GM21360 (cell line): Measurements from ENCODE around the gene SCRT2.

Experiments
- ATAC-seq: cut with Tn5 transposase; IDR thresholded peaks from one replicate; pipeline ENCODE4 v1.9.1; 2021; ENCODE audit warnings: mild to moderate bottlenecking, moderate library complexity; ENCODE audit not compliant: unreplicated experiment

SCRT2 gene

DNA sequence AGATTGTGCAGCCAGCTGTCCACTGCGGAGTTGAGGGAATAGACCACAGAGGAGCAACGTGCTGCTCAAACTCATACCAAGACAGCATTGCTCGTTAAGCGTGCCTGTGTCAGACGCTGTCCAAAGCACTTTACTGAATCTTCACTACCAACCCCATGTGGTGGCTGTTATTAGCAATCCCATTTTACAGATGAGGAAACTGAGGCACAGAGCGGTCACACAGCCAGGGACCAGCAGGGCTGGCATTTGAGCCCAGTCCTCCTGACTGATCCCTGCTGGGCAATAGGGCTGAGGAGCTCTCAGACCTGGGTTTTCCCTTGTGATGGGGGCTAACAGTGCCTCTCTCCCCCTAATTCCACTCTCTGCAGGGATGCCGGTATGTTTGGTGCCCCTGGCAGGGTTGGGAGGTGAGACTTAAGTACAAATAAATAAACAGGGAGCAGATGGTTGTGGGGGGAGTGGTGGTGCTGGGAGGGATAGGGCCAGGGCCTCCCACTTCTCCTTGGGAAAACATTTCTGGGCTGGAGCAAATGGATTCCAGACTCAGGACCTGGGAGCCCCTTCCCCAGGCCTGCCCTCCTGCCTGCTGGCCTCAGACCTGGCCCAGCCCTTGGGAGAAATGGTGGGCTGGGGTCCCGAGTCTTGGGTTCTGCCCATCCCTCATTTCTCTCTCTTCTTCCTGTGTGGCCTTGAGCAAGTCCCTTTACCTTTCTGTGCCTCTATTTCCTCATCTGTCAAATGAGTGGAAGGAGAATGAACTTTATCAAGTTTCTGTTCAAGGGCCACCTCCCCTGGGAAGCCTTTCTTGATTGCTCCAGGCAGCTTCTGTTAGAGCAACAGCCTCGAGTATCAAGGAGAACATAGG lies 40.3 kb downstream of the SCRT2 start:
- no peak for ATAC-seq

DNA sequence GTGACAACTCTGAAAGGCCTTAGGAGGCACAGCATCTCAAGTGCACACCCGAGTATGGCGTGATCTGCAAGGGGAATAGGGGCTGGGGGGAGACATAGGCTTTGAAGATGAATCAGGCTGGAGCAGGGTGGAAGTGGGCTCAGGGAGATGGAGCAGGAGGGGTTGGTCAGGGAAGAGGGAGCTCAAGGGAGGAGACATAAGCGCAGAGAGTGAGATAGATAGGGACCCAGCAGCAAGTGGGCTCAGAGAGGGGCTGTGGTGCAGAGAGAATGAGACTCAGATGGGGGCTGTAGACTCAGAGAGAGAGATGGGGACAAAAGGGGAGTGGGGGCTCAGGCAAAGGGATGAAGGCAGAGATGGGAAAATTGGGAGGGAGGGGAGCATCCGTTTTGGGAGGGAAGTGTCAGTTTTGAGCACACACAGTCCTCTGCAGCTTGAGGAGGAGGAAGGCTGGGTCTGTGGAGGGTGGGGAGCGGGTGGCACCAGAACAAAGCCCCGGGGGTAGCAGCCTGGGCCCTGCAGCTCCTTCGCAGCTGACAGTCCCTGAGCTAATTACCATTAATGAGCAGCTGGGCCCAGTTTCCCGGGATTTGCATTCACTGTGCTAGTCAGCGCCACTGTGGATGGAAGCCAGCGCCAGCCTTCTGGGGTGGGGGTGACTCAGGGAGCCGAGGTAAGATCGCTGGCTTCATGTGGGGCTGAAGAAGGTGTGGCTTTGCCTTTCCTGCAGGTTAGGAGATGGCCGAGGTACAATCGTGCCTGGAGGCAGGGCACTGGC lies 41.3 kb downstream of the SCRT2 start:
- no peak for ATAC-seq

DNA sequence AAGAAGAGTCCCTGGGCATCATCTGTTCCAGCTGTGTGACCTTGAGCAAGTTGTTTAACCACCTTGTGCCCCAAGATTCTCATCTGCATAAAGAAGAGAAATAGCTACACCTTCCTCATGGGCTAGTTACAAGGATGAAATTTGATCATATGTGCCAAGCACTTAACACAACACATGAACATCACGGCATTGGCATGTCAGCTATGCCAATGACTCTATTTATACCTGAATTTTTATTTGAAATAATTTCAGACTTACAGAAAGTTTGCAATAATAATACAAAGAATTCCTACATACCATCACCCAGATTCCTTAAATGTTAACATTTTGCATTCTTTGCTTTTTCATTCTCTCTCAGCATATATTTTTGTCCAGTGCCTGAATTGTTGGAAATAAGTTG lies 44.5 kb downstream of the SCRT2 start:
- no peak for ATAC-seq

DNA sequence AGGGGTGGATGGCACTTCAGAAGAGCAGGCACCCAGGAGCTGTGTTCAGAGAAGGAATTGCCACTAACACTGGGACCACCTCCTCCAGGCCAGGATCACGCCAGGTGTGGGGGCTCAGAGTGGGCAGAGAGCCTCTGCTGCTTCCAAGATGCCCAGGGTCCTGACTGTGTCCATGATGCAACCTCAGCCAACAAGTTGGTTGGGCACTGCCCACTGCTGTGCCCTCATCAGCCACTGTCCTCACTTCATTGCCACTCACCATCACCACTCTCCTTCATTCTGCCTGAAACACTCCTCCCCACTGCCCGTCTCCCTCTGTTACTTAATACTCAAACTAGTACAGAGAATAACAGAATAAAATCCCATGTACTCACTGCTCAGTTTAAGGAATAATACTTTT lies 49.0 kb downstream of the SCRT2 start:
- no peak for ATAC-seq

DNA sequence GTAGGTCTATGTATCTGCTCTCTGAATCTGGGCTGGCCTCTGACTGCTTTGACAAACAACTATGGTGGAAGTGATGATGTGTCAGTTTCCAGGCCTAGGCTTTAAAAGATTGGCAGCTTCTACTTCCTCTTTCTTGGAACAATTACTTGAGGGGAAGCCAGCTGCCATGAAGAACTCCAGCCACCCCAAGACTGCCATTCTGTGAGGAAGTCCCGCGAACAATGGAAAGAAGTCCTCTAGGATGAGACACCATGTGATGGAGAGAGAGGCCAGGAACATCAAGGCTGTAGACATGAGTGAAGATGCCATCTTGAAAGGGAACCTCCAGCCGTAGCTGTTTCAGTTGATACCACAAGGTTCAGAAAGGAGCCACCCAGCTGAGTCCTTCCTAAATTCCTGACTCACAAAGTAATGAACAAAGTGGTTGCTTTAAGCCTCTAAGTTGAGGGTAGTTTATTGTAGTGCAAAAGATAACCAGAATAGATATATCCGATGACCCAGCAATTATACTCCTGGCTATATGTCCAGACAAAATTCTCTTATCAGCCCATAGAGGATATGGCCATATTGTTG lies 50.2 kb downstream of the SCRT2 start:
- no peak for ATAC-seq

DNA sequence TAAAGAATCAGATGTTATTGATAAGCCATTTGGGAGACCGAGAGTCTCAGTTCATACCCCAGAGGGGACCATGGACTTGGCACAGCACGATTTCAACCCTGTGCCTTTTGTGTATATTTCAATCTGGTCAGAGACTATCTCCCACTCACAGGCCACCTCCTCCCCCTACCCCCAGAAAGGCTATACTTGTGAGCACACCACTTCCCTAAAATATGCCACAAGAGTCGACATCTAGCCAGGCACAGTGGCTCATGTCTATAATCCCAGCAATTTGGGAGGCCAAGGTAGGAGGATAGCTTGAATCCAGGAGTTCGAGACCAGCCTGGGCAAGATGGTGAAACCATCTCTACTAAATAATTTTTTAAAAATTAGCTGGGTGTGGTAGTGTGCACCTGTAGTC lies 51.9 kb downstream of the SCRT2 start:
- no peak for ATAC-seq

DNA sequence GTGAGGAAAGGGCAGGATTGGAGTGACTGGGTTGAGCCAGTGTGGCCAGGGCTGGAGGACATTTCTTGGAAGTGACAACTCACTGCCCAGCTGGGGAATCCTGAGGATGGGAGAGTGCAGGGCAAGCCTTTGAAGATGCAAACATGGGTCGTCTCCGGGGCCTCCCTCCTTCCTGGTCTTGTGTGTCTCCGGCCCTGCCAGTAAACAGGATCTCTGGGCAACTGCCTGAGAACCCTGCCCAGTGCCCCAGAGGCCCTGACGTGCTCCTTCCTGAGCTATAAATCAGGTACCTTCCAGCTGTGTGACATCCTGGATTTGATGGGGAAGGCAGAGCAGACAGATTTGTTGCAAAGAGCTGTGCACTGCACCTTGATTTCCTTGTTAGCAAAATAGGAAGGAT lies 52.6 kb downstream of the SCRT2 start:
- ATAC-seq: no peak

DNA sequence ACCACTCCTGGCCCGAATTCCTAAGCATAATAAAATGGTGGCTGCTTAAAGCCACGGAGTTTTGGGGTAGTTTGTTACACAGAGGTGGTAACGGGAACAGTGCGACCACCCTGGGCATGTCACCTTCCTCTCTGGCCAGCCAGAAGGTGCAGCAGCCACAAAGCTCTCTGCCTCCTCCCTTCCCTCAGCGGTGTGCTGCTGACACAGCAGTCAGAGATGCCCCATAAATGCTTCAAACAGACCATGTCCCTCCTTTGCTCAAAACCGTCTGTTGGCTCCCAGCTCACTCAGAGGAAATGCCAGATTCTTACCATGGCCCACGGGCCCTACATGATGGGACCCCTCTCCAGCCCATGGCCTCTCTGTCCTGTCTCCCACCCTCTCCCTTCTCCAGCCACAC lies 53.4 kb downstream of the SCRT2 start:
- no peak for ATAC-seq

DNA sequence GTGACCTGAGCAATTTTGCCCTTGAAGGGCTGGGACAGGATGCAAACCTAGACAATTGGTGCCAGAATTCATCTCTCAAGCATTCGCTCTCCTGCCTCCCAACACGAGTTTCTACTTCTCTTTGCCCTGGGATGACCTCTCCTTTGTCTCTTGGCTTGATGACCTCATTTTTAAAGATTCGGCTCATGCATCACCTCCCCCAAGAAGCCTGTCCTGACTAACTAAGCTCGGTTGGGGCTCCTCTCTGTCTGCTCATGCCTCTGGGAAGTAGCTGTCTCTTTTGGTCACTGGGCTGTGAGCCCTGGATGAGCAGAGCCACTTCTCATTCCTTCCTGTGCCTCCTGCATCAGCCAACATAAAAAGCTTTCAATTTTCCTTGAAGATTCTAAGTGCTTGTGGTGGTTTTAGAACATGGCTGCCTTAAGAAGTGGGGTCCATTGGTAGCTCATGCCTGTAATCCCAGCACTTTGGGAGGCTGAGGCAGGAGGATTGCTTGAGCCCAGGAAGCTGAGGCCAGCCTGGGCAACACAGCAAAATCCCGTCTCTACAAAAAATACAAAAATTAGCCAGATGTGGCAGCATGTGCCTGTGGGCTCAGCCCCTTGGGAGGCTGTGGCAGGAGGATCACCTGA lies 54.4 kb downstream of the SCRT2 start:
- ATAC-seq: no peak

DNA sequence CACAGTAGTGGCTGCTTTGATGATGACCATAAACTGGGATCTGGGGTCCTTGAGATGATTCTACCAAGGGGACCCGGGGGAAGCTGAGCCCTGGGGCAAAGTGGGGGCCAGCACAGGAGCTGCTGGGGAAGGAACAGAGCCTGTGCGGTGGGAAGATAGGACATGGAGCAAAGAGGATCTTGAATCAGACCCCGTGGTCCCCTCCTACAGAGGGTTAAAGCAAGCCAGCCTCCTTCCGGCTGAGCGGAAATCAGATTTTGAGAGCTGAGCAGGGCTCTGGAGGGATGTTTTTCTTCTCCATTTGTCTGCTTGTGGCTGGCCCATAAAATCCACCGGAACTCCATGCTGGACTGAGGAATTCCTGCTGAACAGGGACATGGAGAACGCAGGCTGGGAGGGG lies 55.4 kb downstream of the SCRT2 start:
- ATAC-seq: no peak

DNA sequence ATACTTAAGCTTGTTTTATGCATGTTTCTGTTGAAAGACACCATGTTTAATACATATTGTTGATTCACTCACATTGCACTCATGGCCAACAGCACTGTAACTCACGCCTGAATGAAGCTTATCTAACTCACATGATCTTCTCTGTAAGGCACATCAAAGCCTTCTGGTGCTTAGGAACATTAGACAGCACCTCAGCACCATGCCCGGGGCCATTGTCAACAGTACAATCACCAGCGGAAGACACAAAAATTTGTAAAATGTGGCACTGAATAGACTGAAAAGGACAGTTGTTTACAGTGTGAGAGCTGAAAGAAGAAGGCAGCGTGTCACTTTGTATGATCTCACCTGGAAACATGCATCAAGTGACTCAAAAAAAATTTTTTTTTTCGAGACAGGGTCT lies 56.6 kb downstream of the SCRT2 start:
- no peak for ATAC-seq

DNA sequence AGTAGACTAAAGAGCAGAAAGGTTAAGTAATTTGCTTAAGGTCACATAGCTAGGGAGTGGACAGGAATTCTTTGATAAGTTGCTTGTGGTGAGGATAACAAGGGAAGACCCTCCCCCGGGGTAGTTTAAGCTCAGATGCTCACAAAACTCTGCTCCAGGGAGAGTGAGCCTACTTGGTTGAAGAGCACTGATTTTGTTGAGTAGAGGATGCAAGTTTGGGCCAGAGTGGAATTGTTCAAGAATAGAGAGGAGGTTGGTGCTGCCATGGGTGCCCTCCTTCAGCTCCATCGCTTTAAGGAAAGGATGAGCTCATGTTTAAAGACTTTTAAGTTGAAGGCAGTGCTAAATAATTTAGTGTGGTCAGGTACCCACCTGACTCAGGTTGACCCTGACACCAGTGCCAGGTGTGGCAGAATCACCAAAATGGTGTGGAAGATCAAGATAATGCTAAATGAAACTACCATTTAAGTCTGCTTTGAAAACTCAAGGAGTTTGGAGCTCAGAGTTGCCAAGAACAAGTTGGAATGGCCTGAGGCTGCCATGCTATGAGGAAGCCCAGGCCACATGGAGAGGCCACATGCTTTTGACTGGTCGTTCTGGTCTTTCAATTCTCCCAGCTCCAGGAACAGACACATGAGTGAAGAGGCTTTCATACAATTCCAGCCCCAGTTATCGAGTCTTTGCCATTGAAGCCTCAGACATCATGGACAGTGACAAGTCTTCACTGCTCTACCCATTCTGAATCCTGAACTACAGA lies 57.5 kb downstream of the SCRT2 start:
- ATAC-seq: no peak

DNA sequence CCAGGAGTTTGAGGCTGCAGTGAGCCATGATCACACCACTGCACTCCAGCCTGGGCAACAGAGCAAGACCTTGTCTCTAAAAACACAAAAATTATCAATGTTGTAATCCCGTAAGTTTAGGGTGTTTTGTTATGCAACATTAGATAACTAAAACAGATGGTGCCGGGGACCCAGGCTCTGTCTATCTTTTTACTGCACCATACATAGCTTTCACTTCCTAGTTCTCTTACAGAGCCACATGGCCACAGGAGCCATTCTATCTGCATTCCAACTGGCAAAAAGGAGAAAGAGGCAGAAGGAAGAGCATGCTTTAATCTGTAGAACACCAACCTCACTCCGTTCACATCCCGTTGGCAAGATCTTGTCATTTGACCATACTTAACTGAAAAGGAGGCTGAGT lies 60.1 kb downstream of the SCRT2 start:
- ATAC-seq: no peak

DNA sequence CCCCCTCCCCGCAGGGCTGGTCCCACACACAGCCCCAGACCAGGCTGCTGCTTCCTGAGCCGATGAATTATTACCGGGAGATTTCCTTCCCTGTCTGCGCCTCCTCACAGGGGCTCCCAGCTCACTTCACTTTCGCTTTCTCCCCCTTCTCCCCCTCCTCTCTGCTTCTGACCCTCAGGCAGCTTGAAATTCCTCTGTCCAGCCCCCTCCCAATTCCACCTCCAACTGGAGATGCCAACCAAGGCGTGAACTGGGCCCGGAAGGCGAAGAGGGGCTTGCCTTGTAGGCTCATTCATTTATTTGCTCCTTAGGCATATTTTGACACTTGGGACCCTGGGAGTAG lies 63.8 kb downstream of the SCRT2 start:
- ATAC-seq: no peak
